GM19193 (cell line): Measurements from ENCODE around the gene ZBTB40.

Experiments
- POLR2A ChIP-seq: IDR thresholded peaks from 4 replicates; pipeline ENCODE4 v1.6.1; 2011; ENCODE audit not compliant: insufficient read depth, insufficient read length; ENCODE audit errors: extremely low read depth

ZBTB40 gene

GRCh38 chr1:22417466-22417865 is 34.2 kb upstream of the ZBTB40 start:
- TF ChIP-seq POLR2A: no peak

GRCh38 chr1:22418312-22418711 is 33.3 kb upstream of the ZBTB40 start:
- no peak for TF ChIP-seq POLR2A

DNA sequence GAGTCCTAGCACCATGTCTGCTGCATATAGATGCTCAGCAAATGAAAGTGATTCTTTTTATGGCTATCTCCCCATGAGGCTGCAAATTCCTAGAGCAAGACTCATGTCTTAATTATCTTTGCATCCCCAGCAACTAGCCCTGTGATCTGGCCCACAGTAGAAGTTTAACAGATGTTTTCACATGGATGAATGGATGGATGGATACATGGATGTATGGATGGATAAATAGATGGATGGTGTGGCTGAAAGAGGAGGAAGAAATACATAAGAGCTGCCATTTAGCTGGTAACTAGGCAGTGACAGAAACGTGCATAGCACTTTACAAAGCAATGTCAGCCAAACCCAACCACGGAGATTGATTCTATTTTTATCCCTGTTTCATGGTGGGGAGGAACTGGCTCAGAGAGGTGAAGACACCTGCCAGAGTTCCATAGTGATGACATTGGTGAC is 32.7 kb upstream of the ZBTB40 start:
- TF ChIP-seq POLR2A: no peak

- no peak for TF ChIP-seq POLR2A
Observed at GRCh38 chr1:22420455-22421053, 31.1 kb upstream of the ZBTB40 start.

DNA sequence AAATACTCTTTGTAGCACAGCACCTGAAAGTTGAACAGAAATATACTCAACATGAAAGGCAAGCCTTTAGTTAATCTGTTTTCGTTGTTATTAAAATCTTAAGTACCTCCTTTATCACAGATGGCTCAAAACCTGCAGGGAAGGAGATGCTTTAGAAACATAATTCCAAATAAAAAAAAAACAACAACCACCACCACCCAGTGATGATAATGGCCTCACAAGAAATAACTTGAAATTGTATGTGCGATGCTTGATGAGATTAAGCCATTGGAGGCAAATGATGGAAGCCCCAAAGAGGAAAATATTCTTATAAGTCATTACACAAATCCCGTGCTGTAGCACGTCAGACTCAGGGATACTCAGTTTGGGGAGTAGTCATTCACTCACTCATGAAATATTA is 24.9 kb upstream of the ZBTB40 start:
- TF ChIP-seq POLR2A: no peak

- no peak for TF ChIP-seq POLR2A
Observed at GRCh38 chr1:22428672-22429071, 23.0 kb upstream of the ZBTB40 start.

GRCh38 chr1:22431965-22432364 is 19.7 kb upstream of the ZBTB40 start:
- TF ChIP-seq POLR2A: no peak

- TF ChIP-seq POLR2A: no peak
Observed at GRCh38 chr1:22434717-22435116, 16.9 kb upstream of the ZBTB40 start.

DNA sequence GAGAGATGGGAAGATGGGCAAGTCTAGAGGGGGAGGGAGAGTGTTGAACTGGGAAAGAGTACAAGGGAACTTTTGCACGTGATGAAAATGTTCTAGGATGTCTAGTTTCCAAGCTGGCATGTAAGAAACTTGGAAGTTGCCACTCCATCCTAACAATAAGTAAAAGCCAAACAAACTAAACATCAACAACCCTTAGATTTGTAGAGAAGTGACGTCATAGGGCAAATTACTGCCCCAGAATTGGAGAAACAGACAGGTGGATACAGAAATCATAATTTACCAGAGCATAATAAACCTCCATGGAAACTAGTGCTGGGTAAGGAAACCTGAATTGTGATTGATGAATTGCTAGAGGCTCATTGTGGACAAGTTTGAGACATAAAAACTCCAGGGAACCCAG is 14.7 kb upstream of the ZBTB40 start:
- TF ChIP-seq POLR2A: no peak

DNA sequence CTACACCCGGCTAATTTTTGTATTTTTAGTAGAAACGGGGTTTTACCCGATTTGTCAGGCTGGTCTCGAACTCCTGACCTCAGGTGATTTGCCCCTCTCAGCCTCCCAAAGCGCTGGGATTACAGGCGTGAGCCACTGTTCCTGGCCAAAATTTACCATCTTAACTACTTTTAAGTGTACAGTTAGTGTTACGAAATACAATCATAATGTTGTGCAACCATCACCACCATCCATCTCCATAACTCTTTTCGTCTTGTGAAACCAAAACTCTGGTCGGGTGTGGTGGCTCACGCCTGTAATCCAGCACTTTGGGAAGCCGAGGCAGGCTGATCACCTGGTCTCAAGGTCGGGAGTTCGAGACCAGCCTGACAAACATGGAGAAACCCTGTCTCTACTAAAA is 14.1 kb upstream of the ZBTB40 start:
- TF ChIP-seq POLR2A: no peak

GRCh38 chr1:22440582-22440981 is 11.1 kb upstream of the ZBTB40 start:
- TF ChIP-seq POLR2A: no peak

DNA sequence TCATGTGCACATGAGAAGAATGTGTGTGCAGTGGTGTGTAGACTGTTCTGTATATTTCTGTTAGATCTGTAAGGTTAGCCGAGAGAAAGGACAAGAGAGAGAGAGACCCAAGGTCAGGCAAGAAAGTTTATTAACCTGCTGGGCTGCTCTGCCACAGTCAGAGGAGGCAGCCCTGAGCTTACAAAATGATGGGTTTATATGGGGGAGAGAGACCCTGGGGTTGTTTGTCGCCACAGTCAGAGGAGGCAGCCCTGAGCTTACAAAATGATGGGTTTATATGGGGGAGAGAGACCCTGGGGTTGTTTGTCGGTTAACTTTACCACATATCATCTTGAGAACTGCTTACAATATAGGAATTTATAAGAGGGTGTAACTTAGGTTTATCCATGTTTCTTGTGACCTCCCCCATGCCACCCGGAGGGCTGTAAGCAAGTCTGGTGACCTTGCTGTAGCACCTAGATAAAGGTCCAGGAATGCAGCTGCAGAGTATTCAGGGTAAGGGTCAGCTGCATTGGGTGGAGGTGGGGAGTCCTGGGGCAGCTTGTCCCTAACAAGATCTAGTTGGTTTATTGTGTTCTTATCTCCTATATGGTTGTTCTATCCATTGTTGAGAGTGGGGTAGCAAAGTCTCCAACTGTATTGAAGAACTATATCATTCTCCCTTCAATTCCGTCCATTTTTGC is 9.3 kb upstream of the ZBTB40 start:
- no peak for TF ChIP-seq POLR2A

- no peak for TF ChIP-seq POLR2A
Observed at GRCh38 chr1:22443332-22443731, 8.3 kb upstream of the ZBTB40 start.

DNA sequence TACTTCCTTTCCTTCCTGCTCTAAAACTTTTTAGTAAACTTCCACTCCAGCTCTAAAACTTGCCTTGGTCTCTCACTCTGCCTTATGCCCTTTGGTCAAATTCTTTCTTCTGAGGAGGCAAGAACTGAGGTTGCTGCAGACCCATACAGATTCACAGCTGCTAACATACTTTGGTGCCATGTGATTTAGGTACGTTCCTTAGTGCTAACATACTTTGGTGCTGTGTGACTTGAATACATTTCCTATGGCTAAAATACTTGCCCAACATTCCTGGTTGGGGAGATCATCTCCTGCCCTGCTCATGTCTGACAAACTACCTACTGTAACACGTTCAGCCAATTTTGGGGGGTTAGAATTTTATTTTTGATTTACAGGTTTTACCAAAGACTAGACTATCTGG is 6.8 kb upstream of the ZBTB40 start:
- no peak for TF ChIP-seq POLR2A

- no peak for TF ChIP-seq POLR2A
Observed at GRCh38 chr1:22447621-22448111, 4.0 kb upstream of the ZBTB40 start.

- no peak for TF ChIP-seq POLR2A
Observed at GRCh38 chr1:22449636-22450035, 2.0 kb upstream of the ZBTB40 start.

GRCh38 chr1:22450351-22451021 is 1.2 kb upstream of the ZBTB40 start:
- no peak for TF ChIP-seq POLR2A

DNA sequence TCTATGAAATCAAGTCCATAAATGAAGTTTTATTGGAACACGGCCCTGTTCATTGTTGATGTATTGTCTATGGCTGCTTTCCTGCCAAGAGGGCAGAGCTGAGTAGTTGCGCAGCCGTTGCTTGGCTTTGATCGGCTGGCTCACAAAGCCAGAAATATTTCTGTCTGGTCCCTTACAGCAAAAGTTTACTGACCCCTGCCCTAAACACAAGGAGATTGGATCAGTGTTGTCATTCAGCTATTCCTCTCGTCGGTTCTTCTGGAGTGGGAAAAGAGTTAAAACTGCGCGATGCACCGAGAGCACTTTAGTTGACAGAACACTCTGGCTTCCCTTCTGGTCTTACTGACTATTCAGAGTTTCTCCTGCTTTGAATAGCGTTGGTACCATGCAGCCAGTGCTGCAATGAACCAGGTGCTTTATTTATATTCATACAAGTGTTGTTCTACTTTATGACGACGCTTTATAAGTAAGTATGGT is 868 bp downstream of the ZBTB40 start:
- no peak for TF ChIP-seq POLR2A
